MCF 10A (cell line): ENCODE data around the gene PSMB10. TPM values are rescaled to one million over a fixed set of nuclear protein-coding genes. Genes with fewer than 3 reads are reported as not detected.

Source experiments
- Bru-seq: library from RNA; stranded (reverse); fragments of 400-500 nt; gene quantifications from one replicate; lab custom pipeline; 2021; lab: Mats Ljungman, UMichigan
- BruChase-seq, 2 experiments: library from RNA; stranded (reverse); fragments of 400-500 nt; gene quantifications; one replicate each; lab custom pipeline; 2021; lab: Mats Ljungman, UMichigan
- BruUV-seq: library from RNA; stranded (reverse); fragments of 400-500 nt; replicated peaks from 2 replicates; lab custom pipeline; 2021; lab: Mats Ljungman, UMichigan
- CTCF ChIA-PET: fragments of 300-600 bp; sonication (Branson Sonifier 250); formaldehyde crosslinking; extraction: SDS; loops from one replicate; lab custom pipeline; 2021; ENCODE audit warnings: antibody characterized with exemption, inconsistent platforms; lab: Yijun Ruan, JAX
- POLR2A ChIA-PET: fragments of 300-600, 350-650 bp; sonication (Branson Sonifier 250); formaldehyde crosslinking; extraction: SDS; loops from one replicate; lab custom pipeline; 2020; ENCODE audit warnings: antibody characterized with exemption, inconsistent platforms; lab: Yijun Ruan, JAX
- DNase-seq: peaks from one replicate; pipeline ENCODE4 v3.0.0-alpha.2; 2018; ENCODE audit not compliant: unreplicated experiment
- H3K27ac Mint-ChIP-seq: one replicate; pipeline ENCODE4 v1.8.0; 2022; ENCODE audit warnings: mild to moderate bottlenecking, low read depth, mixed read lengths; ENCODE audit not compliant: unreplicated experiment
- H3K27me3 Mint-ChIP-seq: one replicate; pipeline ENCODE4 v1.8.0; 2022; ENCODE audit warnings: mixed read lengths; ENCODE audit not compliant: insufficient read depth, unreplicated experiment
- H3K36me3 Mint-ChIP-seq: one replicate; pipeline ENCODE4 v1.8.0; 2022; ENCODE audit warnings: mild to moderate bottlenecking, moderate library complexity, mixed read lengths; ENCODE audit not compliant: insufficient read depth, unreplicated experiment
- H3K4me1 Mint-ChIP-seq: one replicate; pipeline ENCODE4 v1.8.0; 2022; ENCODE audit warnings: mixed read lengths; ENCODE audit not compliant: insufficient read depth, unreplicated experiment
- H3K4me3 Mint-ChIP-seq: one replicate; pipeline ENCODE4 v1.8.0; 2022; ENCODE audit warnings: mild to moderate bottlenecking, moderate library complexity, mixed read lengths; ENCODE audit not compliant: unreplicated experiment
- H3K9me3 Mint-ChIP-seq: one replicate; pipeline ENCODE4 v1.8.0; 2022; ENCODE audit warnings: mixed read lengths; ENCODE audit not compliant: unreplicated experiment
- CTCF ChIP-seq: fragments of 200-600 bp; IDR thresholded peaks from one replicate; pipeline ENCODE4 v1.8.0; 2022; ENCODE audit warnings: antibody characterized with exemption, mild to moderate bottlenecking; ENCODE audit not compliant: unreplicated experiment
- intact Hi-C: fragments of 100-400 bp; cut with micrococcal nuclease; formaldehyde crosslinking; loops from 2 replicates; pipeline ENCODE4 v1.14.1; 2022
- long read RNA-seq: library from polyadenylated mRNA; stranded (forward); transcript quantifications from one replicate; pipeline ENCODE4 v2.0.0, GENCODE V29; 2022
- total RNA-seq: library from RNA; stranded (reverse); gene quantifications from 2 replicates; pipeline ENCODE4 v1.2.3, GENCODE V29; 2022

PSMB10 gene
- total RNA-seq: 20.3 and 32.7 TPM in 2 replicates
- Bru-seq, nascent RNA: percentile 53 among the genes with signal in this experiment
- percentile 71 among the genes with signal in this experiment for BruChase-seq, experiment 1, labeled RNA remaining after a 6-hour chase
- BruChase-seq, experiment 2, labeled RNA remaining after a 2-hour chase: percentile 59 among the genes with signal in this experiment
- long read RNA-seq, transcript PSMB10-201 (8 exons, 1,218 nt): minor isoform, 14 of 39 reads
- long read RNA-seq, transcript PSMB10-203 (4 exons, 591 nt): major isoform, 25 of 39 reads
- long read RNA-seq, partial matches to known transcripts: 0 of 39 reads
- long read RNA-seq, other reads (novel, unspliced or antisense): 0 of 39 reads

- Mint-ChIP-seq H3K4me1 (peaks cover 32% of the 10 kb centered on the region), H3K36me3 (peaks cover 70% of the 10 kb centered on the region), H3K27ac (peak within 1 kb of the TSS; percentile 98), H3K4me3 (peak within 1 kb of the TSS; percentile 100), H3K9me3 (no peaks in the 10 kb centered on the region), H3K27me3 (no peaks in the 10 kb centered on the region)
- DNase-seq: peak; percentile 39
- intact Hi-C loops: loop anchor here (2.0 kb wide), 1 partner anchor 104 kb away; no protein-coding TSS in a partner anchor
- TSS peak; percentile 43 for BruUV-seq
- no peak for TF ChIP-seq CTCF
- CTCF ChIA-PET: interaction anchor here (0.6 to 2.6 kb wide), 14 partner anchors 14 to 389 kb away, joined by 3 to 11 read pairs (median 4); partner anchors contain the start of gene NRN1L
- POLR2A ChIA-PET: interaction anchor here (0.5 to 4.3 kb wide), 53 partner anchors 8 to 455 kb away, joined by 3 to 45 read pairs (median 7); partner anchors contain the start of genes ACD, ATP6V0D1, CENPT and CTCF
Observed at GRCh38 chr16:67936124-67936879, at the start of gene PSMB10. TSS of gene PSMB10 (minus strand) at chr16:67936850. CDS start at chr16:67936749, 101 bp downstream.

- no peak overlapping the region for H3K27ac Mint-ChIP-seq
- peaks cover 6% of the 10 kb centered on the region for H3K4me1 Mint-ChIP-seq
Observed at GRCh38 chr16:67982011-67982696, 45.5 kb upstream of the PSMB10 start.

GRCh38 chr16:67979955-67980678 lies 43.5 kb upstream of the PSMB10 start, which contains the start of gene DPEP3:
TSS of gene DPEP3 (minus strand) at chr16:67980499. CDS start at chr16:67980380, 119 bp downstream.
- Mint-ChIP-seq H3K36me3 (no peaks in the 10 kb centered on the region), H3K9me3 (no peaks in the 10 kb centered on the region), H3K27ac (no peak within 1 kb of the TSS), H3K27me3 (no peaks in the 10 kb centered on the region), H3K4me3 (no peak within 1 kb of the TSS), H3K4me1 (peaks cover 6% of the 10 kb centered on the region)
- no TSS peak for BruUV-seq
- CTCF ChIA-PET: no interaction called here
- intact Hi-C loops: no loop called here
- POLR2A ChIA-PET: no interaction called here
- no peak for DNase-seq
- TF ChIP-seq CTCF: no peak

More at GRCh38 chr16:67982011-67982696, 45.5 kb upstream of the PSMB10 start:
- ChIA-PET POLR2A (no interaction called here), CTCF (interaction anchor here (1.0 to 2.0 kb wide), 4 partner anchors 11 to 59 kb away, joined by 3 to 8 read pairs (median 4); no protein-coding TSS in a partner anchor)
- no peaks in the 10 kb centered on the region for H3K9me3 Mint-ChIP-seq
- BruUV-seq: no TSS peak
- no peak overlapping the region for H3K4me3 Mint-ChIP-seq
- H3K36me3 Mint-ChIP-seq: no peaks in the 10 kb centered on the region
- no peak for TF ChIP-seq CTCF
- no peak for DNase-seq
- intact Hi-C loops: no loop called here
- H3K27me3 Mint-ChIP-seq: no peaks in the 10 kb centered on the region
